Left renal pelvis (tissue), 4 donors: ENCODE data around the gene FARSA. TPM values are rescaled to one million over a fixed set of nuclear protein-coding genes. Genes with fewer than 3 reads are reported as not detected.
"Not testable (repeated sequence)": the region's sequence is repeated elsewhere in the genome, so short reads cannot be mapped to it uniquely, and the experiment has no call there.

Source experiments
- DNase-seq, 4 donors: peaks; one replicate each; pipeline ENCODE4 v3.0.0-alpha.2; 2013; ENCODE audit warnings: low read depth in 4 of 4, low spot score in 3 of 4
- polyA plus RNA-seq, 4 donors: library from polyadenylated mRNA; unstranded; fragments of 120-200 nt; gene quantifications; one replicate each; pipeline ENCODE4 v1.2.1, GENCODE V29; 2013; ENCODE audit not compliant: insufficient read length in 4 of 4

Gene FARSA
- 10 to 100 TPM; 32.3 to 59.0 (median 45.4) TPM for polyA plus RNA-seq

DNA sequence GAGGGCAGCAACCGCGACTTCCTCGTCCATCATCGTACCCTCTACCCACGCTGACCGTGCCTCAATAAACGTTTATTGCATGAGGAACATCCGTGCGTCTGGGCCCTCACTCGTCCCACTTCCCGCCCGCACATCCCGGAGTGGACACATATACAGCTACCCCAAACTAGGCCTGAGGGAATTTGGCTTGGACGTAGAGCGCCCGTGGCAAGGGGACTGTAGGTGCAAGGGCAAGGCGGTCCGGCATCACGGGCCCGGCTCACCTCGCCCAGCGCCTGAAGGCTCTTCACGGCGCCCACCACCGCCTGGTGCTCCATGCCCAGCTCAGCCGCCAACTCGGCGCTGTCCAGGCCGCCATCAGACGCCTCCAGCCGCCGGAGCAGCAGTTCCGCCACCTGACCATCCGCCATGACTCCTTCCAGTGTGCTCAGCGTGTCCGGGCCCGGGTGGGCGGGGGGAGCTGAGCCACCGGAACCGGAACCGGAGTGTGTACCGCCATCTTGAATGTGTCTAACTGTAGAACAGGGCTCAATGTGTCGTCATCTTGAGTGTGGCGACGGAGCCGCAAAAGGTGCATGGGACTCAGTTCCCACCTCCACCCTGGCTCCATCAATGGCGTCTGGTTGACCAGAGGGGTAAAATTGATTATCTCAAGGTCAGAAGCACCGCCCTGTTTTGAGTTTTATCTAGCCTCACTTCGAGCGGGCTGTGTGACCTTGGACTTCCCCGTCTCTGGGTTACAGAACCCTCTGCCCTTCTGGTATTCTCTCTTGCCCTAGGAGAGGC is at the start of gene FARSA:
TSS of gene FARSA (minus strand) at position 425 of the 786 bp plus-strand sequence. CDS start at position 410, 15 bp downstream.
- DNase-seq = peak in 2 of 4 donors; percentile 81 to 82

DNA sequence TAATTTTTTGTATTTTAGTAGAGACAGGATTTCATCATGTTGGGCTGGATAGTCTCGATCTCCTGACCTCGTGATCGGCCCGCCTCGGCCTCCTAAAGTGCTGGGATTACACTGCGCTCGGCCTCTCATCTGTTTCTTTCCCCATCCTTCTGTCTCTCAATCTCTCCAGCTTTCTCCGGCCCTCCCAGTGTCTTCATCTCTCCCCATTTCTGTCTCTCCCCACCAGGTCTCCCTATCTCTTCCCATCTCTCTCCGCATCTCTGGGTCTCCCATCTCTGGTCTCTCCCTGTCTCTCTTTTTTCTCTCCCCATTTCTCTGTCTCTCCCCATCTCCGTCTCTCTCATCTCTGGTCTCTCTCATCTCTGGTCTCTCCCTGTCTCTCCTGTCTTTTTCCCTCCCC is 49.6 kb upstream of the FARSA start:
- no peak for DNase-seq

DNA sequence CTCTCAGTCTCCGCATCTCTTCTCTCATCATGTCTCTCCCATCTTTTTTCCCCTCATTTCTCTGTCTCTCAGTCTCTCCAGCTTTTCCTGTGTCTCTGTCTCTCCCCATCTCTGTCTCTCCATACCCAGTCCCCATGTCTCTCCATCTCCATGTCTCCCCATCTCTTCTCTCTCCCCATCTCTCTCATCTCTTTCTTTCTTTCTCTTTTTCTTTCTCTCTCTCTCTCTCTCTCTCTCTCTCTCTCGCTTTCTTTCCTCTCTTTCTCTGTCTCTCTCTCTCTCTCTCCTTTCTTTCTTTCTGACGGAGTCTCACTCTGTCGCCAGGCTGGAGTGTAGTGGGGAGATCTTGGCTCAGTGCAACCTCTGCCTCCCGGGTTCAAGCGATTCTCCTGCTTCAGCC is 49.1 kb upstream of the FARSA start:
- no peak for DNase-seq

DNA sequence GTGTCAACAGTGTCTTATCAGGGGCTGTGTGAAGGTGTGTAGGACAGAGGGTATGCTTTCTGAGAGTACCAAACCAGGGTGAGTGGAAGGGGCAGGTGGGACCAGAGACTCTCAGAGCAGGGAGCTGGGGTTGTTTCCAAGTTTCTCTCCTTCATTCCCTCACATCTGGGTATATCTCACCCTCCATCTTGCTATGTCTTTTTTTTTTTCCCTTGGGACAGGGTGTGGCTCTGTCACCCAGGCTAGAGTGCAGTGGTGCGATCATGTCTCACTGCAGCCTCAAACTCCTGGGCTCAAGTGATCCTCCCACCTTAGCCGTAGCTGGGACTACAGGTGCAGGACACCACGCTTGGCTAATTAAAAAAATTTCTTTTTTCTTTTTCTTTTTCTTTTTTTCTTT is 46.5 kb upstream of the FARSA start:
- no peak for DNase-seq

DNA sequence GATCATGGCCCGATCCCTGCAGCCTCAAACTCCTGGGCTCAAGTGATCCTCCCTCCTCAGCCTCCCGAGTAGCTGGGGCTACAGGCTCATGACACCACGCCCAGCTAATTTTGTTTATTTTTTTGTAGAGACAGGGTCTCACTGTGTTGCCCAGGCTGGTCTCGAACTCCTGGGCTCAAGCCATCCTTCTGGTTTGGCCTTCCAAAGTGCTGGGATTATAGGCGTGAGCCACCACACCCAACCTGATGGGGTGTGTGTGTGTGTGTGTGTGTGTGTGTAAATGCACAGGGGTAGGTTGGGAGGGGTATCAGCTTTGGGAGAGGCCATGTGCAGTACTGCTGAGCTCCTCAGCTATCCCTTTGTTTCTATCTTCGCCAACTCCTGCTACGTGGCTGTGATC is 42.6 kb upstream of the FARSA start:
- DNase-seq = not testable (repeated sequence)

DNA sequence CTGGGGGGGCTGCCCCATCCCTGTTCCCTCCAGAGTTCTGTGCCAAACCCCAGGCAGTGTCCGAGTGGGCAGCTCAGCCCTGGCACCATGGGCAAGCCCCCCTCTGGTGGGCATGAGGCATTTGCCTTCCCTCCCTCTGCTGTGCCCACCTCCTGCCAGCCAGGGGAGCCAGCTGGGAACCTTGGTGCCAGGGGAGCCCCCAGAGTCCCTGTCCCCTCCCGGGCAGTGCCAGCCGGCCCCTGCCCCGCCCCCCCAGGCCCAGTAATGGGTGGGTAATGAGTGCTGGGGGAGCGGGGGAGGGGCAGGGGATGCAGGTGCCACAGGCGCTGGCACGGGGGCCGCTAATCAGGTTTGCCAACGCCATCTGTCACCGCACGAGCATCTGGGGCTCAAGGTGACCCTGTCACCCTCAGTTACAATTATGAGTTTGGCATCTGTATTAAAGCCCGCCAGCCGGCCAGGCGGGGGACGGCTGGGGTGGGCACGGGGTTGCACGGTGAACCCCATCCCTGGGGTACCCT is 41.8 kb upstream of the FARSA start:
- DNase-seq = no peak

DNA sequence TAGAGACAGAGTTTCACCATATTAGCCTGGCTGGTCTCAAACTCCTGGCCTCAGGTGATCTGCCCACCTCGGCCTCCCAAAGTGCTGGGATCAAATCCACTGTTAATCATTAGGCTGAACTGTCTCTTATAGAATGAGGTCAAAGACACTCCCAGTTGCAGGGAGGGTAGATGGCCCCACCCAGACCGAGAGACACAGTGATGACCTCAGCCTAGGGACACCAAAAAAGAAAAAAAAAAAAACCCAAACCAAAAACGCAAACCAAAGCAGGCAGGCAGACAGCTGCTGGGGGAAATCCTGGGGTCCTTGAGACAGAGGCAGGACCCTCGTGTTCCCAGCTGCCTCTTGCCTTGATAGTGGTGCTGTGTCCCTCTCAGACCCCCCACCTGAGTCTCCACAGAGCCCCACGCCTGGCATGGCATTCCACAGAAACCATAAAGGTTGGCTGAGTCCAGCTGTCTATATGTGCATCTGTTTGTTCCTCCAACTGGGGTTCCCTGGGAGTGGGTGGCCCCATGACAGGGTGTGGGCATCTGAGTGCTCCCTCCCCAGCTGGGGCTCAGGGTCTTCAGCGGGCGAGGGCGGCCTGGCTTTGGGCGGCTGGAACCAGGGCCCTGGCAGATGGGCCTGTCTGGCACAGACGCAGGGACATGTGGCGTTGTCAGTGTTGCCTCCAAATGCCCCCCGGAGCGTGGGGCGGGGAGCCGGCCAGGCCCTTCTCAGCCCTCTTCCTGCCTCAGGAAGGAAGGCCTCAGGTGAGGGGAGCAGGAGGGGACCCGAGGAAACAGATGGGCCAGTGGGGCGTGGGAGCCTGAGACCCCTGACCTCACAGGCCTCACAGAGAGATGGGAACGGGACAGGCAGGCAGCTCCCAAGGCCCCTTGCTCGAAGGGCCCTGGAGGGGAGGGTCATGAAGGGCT is 41.0 kb upstream of the FARSA start:
- no peak for DNase-seq

DNA sequence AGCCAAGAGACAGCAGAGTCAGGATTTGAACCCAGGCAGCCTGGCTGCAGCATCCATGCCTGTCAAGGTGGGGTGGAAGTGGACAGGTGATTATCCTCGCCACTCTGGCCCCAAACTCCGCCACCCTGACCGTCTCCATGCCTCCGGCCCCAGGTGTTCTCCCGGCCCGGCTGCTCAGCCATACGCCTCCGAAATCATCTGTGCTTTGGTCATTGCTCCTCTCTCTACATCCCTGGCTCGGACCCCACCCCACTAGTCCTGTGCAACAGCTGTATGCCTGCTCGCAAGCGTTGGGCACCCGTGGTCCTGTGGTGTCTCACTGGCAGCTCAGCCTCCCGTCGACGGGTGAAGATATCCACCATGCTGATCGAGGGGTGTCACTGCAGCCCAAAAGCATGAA is 39.7 kb upstream of the FARSA start:
- DNase-seq = no peak

DNA sequence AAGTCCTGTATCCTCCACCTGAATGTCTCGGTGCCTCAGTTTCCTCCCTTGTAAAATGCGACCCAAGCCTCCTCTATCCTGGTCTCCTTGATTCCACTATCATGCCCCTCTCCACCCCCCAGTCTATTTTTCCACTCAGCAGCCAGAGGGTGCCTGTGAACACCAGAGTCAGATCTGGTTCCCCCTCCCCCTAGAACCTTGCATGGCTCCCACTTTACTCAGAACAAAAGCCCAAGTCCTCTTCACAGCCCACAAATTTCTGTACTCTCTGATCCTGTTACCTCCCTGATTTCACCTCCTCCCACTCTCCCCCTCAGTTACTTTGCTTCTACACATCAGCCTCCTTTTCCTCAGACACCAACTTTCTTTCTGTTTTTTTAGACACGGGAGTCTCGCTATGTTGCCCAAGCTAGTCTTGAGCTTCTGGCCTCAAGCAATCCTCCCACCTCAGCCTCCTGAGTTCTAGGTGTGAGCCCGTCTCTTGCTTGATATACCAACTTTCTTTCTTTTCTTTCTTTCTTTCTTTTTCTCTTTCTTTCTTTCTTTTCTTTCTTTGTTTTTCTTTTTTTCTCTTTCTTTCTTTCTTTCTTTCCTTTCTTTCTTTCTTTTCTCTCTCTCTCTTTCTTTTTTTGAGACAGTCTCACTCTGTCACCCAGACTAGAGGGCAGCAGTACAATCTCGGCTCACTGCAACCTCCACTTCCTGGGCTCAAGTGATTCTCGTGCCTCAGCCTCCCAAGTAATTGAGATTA is 36.7 kb upstream of the FARSA start:
- no peak for DNase-seq

DNA sequence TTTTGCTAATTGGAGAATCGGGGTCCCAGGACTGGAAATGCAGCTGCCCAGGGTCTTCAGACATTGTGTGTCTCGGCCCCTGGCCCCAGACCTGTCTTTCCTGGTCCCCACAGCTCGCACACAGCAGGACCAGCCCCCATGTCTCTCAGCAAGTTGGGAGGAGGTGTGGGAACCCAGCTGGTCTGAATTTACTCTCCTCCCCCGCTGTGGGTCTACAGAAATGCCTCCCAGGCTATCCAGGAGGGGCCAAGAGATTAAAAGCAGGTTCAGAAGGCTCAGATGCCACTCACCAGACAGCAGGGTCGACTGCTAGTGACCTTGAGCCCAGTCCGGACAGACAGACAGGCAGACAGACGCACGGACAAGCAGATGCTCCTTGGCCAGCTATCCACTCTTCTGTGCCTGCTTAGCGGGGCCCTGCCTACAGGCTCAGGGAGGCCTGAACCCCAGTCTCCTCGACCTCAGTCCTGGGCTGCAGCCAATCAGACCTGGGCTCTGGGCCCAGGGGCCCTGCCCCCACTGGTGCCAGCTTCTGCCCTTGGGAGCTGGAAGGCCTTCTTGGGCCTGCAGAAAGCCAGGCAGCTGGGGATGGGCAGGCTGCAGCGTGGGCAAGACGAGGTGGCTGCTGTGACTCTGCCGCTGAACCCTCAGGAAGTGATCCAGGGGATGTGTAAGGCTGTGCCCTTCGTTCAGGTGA is 35.9 kb upstream of the FARSA start, which contains the start of gene DAND5:
TSS of gene DAND5 (plus strand) at position 285 of the 697 bp plus-strand sequence. CDS start at position 370, 85 bp downstream.
- no peak for DNase-seq

DNA sequence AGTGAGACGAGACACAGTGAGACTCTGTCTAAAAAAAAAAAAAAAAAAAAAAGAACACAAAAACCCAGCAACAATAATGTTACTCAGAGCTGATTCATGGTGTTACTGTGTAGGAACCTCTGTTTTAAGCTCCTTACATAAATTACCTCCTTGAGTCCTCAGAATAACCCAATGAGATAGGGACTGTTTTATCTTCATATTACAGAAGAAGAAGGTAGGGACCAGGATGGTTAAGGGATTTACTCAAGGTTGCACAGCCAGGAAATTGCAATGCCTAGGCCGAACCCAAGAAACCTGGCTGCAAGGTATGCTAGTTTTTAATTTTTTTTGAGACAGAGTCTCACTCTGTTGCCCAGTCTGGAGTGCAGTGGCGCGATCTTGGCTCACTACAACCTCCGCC is 34.4 kb upstream of the FARSA start:
- DNase-seq = no peak

DNA sequence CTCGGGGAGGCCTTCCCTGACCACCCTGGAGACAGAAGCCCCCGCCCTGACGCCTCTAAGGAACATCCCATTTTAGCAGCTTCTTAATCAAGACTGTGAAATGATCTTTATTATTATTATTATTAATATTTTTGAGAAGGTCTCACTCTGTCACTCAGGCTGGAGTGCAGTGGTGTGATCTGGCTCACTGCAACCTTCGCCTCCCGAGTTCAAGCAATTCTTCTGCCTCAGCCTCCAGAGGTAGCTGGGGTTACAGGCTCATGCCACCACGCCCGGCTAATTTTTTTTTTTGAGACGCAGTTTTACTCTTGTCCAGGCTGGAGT is 32.3 kb upstream of the FARSA start:
- DNase-seq = no peak

DNA sequence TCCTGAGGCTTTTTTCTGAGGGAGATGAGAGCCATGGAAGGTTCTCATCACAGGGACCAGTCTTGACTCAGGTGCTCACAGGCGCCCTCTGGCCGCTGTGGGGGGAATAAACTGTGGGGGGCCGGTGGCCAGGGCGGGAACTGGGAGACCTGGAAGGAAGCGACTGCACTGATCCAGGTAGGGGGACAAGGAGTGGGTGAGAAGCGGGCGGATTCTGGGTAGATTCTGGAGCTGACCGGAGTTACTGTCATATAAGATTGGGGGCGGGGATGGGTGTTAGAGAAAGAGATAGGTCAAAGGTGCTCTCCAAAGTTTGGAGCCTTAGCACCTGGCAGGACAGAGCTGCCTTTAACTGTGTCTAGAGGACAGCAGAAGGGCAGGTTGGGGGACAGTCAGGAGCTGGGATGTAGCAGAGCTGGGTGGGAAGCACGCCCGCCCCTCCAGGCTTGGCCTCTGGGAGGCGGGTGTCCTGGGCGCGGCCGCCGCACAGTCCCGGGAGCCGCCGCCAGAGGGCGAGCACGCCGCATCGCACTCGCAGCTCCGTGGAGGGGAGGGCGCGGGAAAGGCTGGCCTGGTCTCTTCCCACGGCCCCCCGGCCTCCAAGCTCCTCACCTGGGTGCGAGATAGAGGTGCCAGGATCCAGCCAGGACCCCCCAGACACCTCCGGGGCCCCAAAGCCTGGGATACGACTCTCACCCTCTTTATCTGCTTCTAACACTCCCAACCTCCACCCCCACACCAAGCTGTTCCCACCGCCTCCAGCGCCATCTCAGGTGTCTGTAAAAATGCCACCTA is 31.7 kb upstream of the FARSA start:
- DNase-seq = no peak

DNA sequence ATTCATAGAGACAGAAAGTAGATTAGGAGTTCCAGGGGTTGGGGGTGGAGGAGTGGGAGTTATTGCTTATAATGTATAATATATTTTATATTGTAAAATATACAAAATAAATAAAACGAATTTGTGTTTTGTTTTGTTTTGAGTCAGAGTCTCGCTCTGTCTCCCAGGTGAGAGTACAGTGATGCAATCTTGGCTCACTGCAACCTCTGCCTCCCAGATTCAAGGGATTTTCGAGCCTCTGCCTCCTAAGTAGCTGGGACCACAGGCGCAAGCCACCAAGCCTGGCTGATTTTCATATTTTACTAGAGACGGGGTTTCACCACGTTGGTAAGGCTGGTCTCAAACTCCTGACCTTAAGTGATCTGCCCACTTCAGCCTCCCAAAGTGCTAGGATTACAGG is 26.0 kb upstream of the FARSA start:
- DNase-seq = no peak

DNA sequence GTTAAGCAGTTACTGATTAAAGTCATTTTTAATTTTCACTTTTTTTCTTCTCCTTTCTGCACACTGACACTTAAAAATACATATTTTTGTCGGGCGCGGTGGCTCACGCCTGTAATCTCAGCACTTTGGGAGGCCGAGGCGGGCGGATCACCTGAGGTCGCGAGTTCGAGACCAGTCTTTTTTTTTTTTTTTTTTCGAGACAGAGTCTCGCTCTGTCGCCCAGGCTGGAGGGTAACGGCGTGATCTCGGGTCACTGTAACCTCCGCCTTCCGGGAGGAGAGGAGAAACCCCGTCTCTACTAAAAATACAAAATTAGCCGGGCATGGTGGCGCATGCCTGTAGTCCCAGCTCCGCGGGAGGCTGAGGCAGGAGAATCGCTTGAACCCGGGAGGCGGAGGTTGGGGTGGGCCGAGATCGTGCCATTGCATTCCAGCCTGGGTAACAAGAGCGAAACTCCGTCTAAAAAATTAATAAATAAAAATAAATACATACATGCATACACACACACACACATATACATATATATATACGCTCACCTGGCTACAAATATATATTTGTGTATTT is 24.0 kb upstream of the FARSA start:
- not testable (repeated sequence) for DNase-seq

DNA sequence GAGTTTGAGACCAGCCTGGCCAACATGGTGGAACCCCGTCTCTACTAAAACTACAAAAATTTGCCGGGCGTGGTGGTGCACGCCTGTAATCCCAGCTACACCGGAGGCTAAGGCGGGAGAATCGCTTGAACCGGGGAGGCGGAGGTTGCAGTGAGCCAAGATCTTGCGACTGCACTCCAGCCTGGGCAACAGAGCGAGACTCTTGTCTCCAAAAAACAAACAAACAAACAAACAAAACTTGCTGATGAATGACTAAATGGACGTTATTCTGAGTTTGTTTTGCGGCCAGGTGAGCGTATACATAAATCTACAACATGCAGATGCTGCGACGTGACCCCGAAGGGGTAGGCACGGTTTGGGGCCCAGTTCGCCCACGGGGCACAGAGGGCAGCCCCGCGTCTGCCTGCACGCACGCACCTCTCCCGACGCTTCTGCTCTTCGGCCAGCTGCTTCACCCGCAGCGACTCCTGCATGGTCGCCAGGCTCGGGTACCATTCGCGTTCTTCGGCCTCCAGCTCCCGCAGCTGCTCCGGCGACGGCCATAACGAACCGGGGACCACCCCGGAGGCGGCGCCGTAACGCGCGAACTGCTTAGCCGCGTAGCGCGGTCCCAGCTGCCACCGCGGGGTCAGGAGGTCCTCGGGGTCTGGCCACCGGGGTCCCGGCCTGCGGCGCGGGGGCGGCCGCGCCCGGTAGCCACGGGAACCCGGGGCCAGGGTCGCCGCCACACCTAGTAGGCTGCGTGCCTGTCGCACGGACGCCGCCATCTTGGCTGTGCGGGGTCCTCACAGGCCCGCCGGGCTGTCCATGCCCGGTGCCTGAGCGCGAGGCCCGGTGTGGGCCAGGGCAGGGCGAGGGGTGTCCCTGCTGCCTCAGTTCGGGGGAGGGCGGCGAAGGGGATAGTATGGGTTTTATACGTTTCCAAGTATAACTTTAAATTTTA is 23.2 kb upstream of the FARSA start, which contains the start of gene GADD45GIP1:
TSS of gene GADD45GIP1 (minus strand) at position 778 of the 943 bp plus-strand sequence. CDS start at position 767, 11 bp downstream.
- peak in 1 of 4 donors; percentile 66 for DNase-seq

DNA sequence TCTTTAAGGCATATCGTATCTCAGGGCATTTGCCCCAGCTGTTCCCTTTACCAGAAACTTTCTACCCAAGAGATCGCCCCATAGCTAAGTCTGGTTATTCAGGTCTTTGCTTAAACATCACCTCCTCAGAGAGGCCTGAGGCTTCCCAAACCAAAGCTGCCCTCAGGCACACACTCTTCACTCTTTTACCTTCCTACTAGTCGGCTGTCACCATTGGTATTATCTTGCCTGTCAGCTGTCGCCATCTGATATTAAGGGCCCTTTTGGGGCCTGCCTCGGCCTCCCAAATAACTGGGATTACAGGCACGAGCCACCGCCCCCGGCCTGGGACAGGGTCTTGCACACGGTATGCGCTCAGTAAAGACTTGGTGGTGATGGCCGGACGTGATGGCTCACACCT is 22.5 kb upstream of the FARSA start:
- no peak for DNase-seq

DNA sequence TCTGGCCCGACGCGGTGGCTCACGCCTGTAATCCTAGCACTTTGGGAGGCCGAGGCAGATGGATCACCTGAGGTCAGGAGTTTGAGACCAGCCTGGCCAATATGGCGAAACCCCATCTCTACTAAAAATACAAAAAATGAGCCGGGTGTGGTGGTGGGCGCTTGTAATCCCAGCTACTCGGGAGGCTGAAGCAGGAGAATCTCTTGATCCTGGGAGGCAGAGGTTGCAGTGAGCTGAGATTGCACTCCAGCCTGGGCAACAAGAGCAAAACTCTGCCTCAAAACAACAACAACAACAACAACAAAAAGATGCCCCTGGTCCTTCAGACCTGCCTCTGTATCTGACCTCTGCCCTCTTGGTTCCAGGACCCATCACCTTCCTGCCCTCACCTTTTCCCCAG is 22.1 kb upstream of the FARSA start:
- DNase-seq = not testable (repeated sequence)
